ENCODE results near the gene HOXC12.

Gene HOXC12

GRCh38 chr12:53976823-53977595 lies 22.3 kb downstream of the HOXC12 start:
- CTCF ChIA-PET = interaction anchor here (1.0 to 3.1 kb wide), 10 partner anchors 8 to 275 kb away, joined by 3 to 19 read pairs (median 6); partner anchors contain the start of gene HOXC10
- POLR2A ChIA-PET = interaction anchor here (0.7 to 1.7 kb wide), 5 partner anchors 9 to 231 kb away, joined by 3 to 5 read pairs (median 4); no protein-coding TSS in a partner anchor

GRCh38 chr12:53977596-53978445 lies 23.1 kb downstream of the HOXC12 start:
- TF ChIP-seq CTCF (IDR thresholded peaks at IDR 0.05; ENCODE audit: insufficient read depth, low read length, missing control alignments) = no peak
- ChIA-PET CTCF (interaction anchor here (0.7 to 3.1 kb wide), 6 partner anchors 7 to 233 kb away, joined by 4 to 19 read pairs (median 8); partner anchors contain the start of gene HOXC10), POLR2A (no interaction called here)
- peak overlapping the region; percentile 31 for H3K4me3 ChIP-seq (ENCODE audit: low read depth, low read length)
- no peak for DNase-seq (ENCODE audit: low read depth, low spot score)

More at GRCh38 chr12:53976823-53977595, 22.3 kb downstream of the HOXC12 start:
- DNase-seq (ENCODE audit: low read depth, low spot score) = no peak
- TF ChIP-seq CTCF (IDR thresholded peaks at IDR 0.05; ENCODE audit: insufficient read depth, low read length, missing control alignments) = no peak
- no peak overlapping the region for H3K4me3 ChIP-seq (ENCODE audit: low read depth, low read length)

GRCh38 chr12:53978477-53979356 lies 24.0 kb downstream of the HOXC12 start:
- POLR2A ChIA-PET = interaction anchor here (0.7 kb wide), 1 partner anchor 10 kb away, joined by 3 read pairs; no protein-coding TSS in a partner anchor
- CTCF ChIA-PET = interaction anchor here (0.7 to 3.6 kb wide), 5 partner anchors 229 to 235 kb away, joined by 4 to 23 read pairs (median 6); no protein-coding TSS in a partner anchor
- no peak overlapping the region for H3K4me3 ChIP-seq (ENCODE audit: low read depth, low read length)
- DNase-seq (ENCODE audit: low read depth, low spot score) = no peak
- no peak for TF ChIP-seq CTCF (IDR thresholded peaks at IDR 0.05; ENCODE audit: insufficient read depth, low read length, missing control alignments)

GRCh38 chr12:53980104-53980801 lies 25.6 kb downstream of the HOXC12 start:
- ChIA-PET POLR2A (interaction anchor here (0.9 to 1.5 kb wide), 4 partner anchors 11 to 221 kb away, joined by 5 to 6 read pairs (median 5); no protein-coding TSS in a partner anchor), CTCF (interaction anchor here (1.2 to 3.6 kb wide), 13 partner anchors 9 to 238 kb away, joined by 4 to 23 read pairs (median 7); no protein-coding TSS in a partner anchor)
- DNase-seq (ENCODE audit: low read depth, low spot score) = no peak
- peak overlapping the region; percentile 62 for H3K4me3 ChIP-seq (ENCODE audit: low read depth, low read length)
- no peak for TF ChIP-seq CTCF (IDR thresholded peaks at IDR 0.05; ENCODE audit: insufficient read depth, low read length, missing control alignments)

- peak overlapping the region; percentile 62 for H3K4me3 ChIP-seq (ENCODE audit: low read depth, low read length)
- ChIA-PET CTCF (interaction anchor here (0.6 to 3.6 kb wide), 15 partner anchors 9 to 238 kb away, joined by 3 to 23 read pairs (median 6); partner anchors contain the start of gene HOXC9), POLR2A (interaction anchor here (0.9 to 1.5 kb wide), 6 partner anchors 9 to 220 kb away, joined by 4 to 11 read pairs (median 5); no protein-coding TSS in a partner anchor)
- no peak for DNase-seq (ENCODE audit: low read depth, low spot score)
- TF ChIP-seq CTCF (IDR thresholded peaks at IDR 0.05; ENCODE audit: insufficient read depth, low read length, missing control alignments) = no peak
Observed at GRCh38 chr12:53980802-53981496, 26.2 kb downstream of the HOXC12 start.
